GM12878 (cell line): ENCODE results near the gene AKT1.

Experiments used
- CREM ChIP-seq: IDR thresholded peaks from 2 replicates; pipeline ENCODE4 v1.6.1; 2014; ENCODE audit warnings: antibody characterized with exemption, low read depth
- ESRRA ChIP-seq: IDR thresholded peaks from 2 replicates; pipeline ENCODE4 v1.6.1; 2012; ENCODE audit warnings: mild to moderate bottlenecking, low read length, improper control_type of control experiment
- MXI1 ChIP-seq: fragments of 150-350 bp; IDR thresholded peaks from 2 replicates; pipeline ENCODE4 v1.6.1; 2011; ENCODE audit warnings: low read depth, mild to moderate bottlenecking, inconsistent platforms, low read length, improper control_type of control experiment
- MYC ChIP-seq: IDR thresholded peaks from 2 replicates; pipeline ENCODE4 v1.6.1; 2011; ENCODE audit warnings: mild to moderate bottlenecking, low read length, moderate library complexity, inconsistent platforms; ENCODE audit not compliant: insufficient read depth, insufficient replicate concordance, insufficient read length, severe bottlenecking
- NFYA ChIP-seq: IDR thresholded peaks from 2 replicates; pipeline ENCODE4 v1.6.1; 2011; ENCODE audit warnings: low read depth, mild to moderate bottlenecking, low read length, improper control_type of control experiment, borderline replicate concordance
- POLR2A ChIP-seq: IDR thresholded peaks from 2 replicates; pipeline ENCODE4 v1.6.1; 2011; ENCODE audit warnings: low read depth, mild to moderate bottlenecking, low read length
- TAF1 ChIP-seq: IDR thresholded peaks from 2 replicates; pipeline ENCODE4 v1.6.1; 2011; ENCODE audit warnings: mild to moderate bottlenecking, low read depth, low read length, borderline replicate concordance
- WRNIP1 ChIP-seq: IDR thresholded peaks from 2 replicates; pipeline ENCODE4 v1.6.1; 2011; ENCODE audit warnings: low read depth, low read length, improper control_type of control experiment, borderline replicate concordance
- ZSCAN29 ChIP-seq: fragments of 450-650 bp; IDR thresholded peaks from 2 replicates; pipeline ENCODE4 v1.6.1; 2017; ENCODE audit warnings: mild to moderate bottlenecking, moderate library complexity
- TF ChIP-seq, protein P1 (sequence below): fragments of 150-350 bp; IDR thresholded peaks from 2 replicates; pipeline ENCODE4 v1.6.1; 2016; ENCODE audit warnings: low read depth, low read length
- TF ChIP-seq, protein P2 (sequence below), 3 experiments: IDR thresholded peaks in 2 of 3; conservative IDR thresholded peaks in 1 of 3; 2 replicates each; pipeline ENCODE4 v1.5.1; 2011; ENCODE audit warnings: low read depth in 3 of 3, low read length in 3 of 3, mild to moderate bottlenecking in 3 of 3, control low read depth in 2 of 3, moderate library complexity in 2 of 3, inconsistent platforms in 1 of 3, mixed read lengths in 1 of 3; ENCODE audit not compliant: control insufficient read depth in 2 of 3, insufficient read depth in 1 of 3; ENCODE audit errors: extremely low read depth in 1 of 3

DNA sequence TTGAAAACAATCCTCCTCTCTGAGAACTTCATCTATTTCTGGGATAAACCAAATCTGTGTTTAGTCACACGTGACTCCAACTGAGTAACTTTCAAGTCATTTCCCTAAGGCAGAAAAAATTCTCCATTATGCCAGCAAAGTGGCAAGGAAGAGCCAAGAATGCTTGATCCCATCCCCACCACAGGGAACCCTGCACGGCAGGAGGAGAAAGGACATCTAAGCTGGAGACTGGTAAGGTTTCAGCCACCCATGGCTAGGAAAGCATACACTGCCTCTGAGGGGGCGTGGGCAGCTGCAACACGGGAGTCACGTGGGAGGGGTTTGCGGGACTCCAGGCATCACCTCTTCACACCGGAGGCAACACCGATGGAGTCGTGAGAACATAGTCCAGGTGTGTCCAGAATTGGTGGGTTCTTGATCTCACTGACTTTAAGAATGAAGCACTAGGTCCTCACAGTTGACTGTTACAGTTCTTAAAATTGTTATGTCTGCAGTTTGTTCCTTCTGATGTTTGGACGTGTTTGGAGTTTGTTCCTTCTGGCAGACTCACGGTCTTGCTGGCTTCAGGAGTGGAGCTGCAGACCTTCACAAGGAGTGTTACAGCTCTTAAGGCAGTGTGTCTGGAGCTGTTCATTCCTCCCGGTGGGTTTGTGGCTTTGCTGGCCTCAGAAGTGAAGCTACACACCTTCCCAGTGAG is 45.3 kb downstream of the AKT1 start:
- TF ChIP-seq NFYA (no peak), ESRRA (no peak), ZSCAN29 (no peak), WRNIP1 (no peak), CREM (no peak), TAF1 (no peak), MXI1 (no peak), POLR2A (no peak), MYC (no peak)
- TF ChIP-seq, protein P1, sequence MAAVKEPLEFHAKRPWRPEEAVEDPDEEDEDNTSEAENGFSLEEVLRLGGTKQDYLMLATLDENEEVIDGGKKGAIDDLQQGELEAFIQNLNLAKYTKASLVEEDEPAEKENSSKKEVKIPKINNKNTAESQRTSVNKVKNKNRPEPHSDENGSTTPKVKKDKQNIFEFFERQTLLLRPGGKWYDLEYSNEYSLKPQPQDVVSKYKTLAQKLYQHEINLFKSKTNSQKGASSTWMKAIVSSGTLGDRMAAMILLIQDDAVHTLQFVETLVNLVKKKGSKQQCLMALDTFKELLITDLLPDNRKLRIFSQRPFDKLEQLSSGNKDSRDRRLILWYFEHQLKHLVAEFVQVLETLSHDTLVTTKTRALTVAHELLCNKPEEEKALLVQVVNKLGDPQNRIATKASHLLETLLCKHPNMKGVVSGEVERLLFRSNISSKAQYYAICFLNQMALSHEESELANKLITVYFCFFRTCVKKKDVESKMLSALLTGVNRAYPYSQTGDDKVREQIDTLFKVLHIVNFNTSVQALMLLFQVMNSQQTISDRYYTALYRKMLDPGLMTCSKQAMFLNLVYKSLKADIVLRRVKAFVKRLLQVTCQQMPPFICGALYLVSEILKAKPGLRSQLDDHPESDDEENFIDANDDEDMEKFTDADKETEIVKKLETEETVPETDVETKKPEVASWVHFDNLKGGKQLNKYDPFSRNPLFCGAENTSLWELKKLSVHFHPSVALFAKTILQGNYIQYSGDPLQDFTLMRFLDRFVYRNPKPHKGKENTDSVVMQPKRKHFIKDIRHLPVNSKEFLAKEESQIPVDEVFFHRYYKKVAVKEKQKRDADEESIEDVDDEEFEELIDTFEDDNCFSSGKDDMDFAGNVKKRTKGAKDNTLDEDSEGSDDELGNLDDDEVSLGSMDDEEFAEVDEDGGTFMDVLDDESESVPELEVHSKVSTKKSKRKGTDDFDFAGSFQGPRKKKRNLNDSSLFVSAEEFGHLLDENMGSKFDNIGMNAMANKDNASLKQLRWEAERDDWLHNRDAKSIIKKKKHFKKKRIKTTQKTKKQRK = no peak
- TF ChIP-seq, protein P2, sequence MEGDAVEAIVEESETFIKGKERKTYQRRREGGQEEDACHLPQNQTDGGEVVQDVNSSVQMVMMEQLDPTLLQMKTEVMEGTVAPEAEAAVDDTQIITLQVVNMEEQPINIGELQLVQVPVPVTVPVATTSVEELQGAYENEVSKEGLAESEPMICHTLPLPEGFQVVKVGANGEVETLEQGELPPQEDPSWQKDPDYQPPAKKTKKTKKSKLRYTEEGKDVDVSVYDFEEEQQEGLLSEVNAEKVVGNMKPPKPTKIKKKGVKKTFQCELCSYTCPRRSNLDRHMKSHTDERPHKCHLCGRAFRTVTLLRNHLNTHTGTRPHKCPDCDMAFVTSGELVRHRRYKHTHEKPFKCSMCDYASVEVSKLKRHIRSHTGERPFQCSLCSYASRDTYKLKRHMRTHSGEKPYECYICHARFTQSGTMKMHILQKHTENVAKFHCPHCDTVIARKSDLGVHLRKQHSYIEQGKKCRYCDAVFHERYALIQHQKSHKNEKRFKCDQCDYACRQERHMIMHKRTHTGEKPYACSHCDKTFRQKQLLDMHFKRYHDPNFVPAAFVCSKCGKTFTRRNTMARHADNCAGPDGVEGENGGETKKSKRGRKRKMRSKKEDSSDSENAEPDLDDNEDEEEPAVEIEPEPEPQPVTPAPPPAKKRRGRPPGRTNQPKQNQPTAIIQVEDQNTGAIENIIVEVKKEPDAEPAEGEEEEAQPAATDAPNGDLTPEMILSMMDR (IDR thresholded peaks at IDR 0.05 in 2 of 3, conservative IDR thresholded peaks at IDR 0.05 in 1 of 3; ENCODE audit: control insufficient read depth in 2 of 3, extremely low read depth in 1 of 3, insufficient read depth in 1 of 3, low read depth in 3 of 3, low read length in 3 of 3) = no peak
